Measurements from ENCODE around the gene ADPRH.
"Not testable (repeated sequence)": the region's sequence is repeated elsewhere in the genome, so short reads cannot be mapped to it uniquely, and the experiment has no call there.

ADPRH gene

DNA sequence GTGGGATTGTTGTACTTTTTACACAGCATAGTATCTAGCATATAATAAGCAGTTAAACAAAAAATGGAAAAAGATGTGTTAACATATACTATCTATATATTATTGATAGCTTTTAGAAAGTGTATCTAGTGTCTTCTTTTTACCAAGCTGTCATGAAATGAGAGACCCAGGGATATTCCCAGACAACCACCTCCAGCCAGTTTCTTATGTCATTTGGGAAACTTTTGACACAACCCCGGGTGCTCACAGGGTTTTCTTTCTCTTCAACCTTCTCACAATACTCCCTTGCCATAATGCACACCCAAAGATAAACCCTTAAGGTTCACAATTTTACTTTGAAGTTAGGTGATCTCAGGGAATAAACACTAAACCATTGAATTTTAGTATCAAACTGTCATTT, 13.6 kb downstream of the ADPRH start:
- no peak for DNase-seq
- in situ Hi-C loops (cut with MboI; ENCODE audit: low pct_unique_long_range_greater_than_20kb, low sequenced_read_pairs): no loop called here

DNA sequence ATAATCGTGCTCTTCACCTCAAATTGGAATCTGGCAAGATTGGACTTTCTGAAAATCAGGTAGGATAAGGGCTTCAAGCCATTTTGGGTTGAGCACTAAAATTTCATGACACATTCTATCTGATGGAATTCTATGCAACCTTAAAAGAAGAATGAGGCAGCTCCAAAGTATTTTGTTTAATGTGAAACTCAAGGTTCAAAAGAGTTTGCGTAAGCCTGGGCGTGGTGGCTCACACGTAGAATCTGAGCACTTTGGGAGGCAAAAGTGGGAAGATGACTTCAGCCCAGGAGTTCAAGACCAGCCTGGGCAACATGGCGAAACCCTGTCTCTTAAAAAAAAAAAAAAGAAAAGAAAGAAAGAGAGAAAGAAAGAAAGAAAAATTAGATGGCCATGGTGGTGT, 14.8 kb downstream of the ADPRH start:
- no peak for DNase-seq
- in situ Hi-C loops (cut with MboI; ENCODE audit: low pct_unique_long_range_greater_than_20kb, low sequenced_read_pairs): no loop called here

DNA sequence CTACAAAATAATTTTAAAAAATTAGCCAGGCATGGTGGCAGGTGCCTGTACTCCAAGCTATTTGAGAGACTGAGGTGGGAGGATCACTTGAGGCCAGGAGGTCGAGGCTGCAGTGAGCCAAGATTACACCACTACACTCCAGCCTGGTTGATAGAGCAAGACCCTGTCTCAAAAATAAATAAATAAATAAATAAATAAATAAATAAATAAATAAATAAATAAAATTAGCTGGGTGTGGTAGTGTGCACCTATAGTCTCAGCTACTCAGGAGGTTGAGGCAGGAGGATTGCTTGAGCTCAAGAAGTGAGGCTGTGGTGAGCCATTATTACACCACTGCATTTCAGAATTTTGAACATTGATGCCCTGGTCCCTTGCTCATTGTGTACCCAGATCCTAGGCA, 15.6 kb downstream of the ADPRH start:
- in situ Hi-C loops (cut with MboI; ENCODE audit: low pct_unique_long_range_greater_than_20kb, low sequenced_read_pairs); DNase-seq: not testable (repeated sequence)

DNA sequence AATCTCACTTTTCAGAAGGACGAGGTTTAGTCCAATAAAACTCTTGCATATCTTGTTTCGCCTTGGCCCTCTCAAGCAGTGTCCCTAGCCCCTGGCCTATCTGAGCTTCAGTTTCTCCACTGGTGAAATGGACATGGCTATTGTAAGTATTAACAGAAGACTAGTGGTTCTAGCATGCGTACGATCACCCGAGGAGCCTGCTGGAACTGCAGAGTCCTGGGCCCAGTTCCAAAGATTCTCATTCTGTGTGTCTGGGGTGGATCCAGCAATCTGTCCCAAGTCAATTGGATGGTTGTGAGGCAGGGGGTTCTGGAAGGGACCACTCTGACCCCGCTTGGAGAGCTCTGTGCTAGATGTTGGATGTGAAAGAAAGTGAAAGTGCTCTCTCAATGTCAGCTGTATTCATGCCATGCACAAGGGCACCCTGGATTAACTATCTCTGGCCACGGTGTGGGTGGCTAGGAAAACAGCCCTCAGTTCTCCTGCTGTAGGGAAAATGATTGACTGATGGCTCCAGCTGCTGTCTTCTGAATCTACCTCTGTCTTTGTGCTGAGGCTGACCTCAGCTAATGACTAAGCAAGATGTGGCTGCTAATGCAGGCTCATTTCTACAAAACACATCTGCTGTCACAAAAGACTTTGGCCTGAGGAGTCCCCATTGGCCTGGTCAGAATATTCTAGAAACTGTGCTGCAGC, 16.5 kb downstream of the ADPRH start:
- in situ Hi-C loops (cut with MboI; ENCODE audit: low pct_unique_long_range_greater_than_20kb, low sequenced_read_pairs): no loop called here
- DNase-seq: no peak

DNA sequence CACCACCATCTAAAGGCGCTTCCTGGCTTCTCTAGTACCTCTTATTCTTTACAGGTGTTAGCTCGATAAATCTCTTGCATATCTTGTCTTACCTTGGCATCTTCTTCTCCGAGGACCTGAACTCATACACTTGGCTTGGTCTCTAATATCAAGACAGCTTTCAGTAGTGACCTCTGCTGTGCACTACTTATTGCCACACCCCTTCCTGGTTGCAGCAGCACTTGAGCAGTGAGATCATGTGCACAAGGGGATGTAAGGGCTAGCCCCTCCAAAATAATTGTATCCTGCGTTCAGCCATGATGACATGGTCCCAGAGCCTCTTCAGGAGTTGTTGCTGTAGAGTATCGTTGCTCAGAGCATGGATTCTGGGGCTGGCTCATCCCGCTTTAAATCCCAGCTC, 17.1 kb downstream of the ADPRH start:
- in situ Hi-C loops (cut with MboI; ENCODE audit: low pct_unique_long_range_greater_than_20kb, low sequenced_read_pairs): no loop called here
- DNase-seq: no peak

DNA sequence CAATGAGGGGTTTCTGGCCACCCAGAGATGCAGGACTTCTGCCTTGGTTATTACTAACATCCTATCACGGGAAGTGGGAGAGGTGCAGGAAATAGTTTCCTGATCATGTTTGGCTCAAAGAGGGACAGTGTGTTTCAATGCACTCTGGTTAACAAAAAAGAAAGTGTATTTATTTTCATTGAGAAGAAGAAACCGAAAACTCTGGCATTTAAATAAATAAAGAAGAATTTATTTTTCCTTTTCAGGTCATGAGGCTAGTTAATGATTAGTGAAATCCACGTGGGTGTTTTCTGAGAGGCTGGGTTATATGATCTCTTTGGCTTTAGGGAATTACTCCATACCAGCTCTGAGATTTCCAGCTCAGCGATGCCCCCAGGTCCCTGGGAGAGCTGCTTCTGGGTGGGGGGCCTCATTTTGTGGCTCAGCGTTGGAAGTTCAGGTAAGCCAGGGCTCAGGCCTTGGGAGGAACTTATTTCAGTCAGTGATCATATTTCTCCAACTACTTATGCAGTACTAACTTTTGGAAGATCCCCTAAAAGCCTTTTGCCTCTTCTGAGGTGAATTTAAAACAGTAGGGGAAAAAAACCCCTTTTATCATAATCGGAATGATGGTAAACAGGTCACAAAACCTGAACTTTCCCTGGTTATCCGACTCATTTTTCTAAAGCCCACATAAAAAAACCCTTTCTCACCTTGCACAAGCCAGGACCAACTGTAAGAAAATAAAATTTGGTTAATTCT, 18.4 kb downstream of the ADPRH start, which contains the start of gene PLA1A:
TSS of gene PLA1A (plus strand) at position 338 of the 741 bp plus-strand sequence. CDS start at position 367, 29 bp downstream.
- in situ Hi-C loops (cut with MboI; ENCODE audit: low pct_unique_long_range_greater_than_20kb, low sequenced_read_pairs): no loop called here
- DNase-seq: no peak

DNA sequence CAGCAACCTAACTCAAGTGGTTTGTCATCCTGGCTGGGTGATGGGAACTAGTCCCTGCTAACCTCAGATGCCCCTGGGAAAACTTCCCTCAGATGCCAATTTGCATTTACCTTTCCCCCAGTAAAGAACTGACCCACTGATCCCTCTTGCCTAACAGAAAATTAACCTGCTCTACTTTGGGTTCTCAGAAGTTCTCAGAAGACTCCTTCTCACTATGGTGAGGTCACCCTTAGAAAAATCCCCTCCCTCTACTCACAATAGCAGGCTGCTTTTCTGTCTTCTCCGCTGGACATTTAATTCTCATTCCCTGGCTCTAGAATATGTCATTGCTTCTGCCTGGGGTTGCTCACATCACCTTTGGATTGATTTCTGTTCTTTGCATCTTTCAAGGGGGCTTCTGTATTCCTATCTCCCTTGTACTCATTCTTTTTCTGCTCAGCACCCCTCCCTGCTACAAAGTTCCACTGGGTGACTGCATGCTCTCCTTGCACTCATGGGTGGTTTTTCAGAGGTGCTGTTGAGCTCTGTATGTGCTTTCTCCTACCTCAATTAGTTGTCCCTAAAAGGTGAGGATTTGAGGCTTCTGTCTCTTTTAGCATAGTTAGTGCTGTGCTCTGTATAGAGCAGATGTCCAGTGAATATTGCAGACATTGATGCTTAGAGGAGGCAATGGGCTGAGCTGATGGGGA, 19.3 kb downstream of the ADPRH start:
- no peak for DNase-seq
- in situ Hi-C loops (cut with MboI; ENCODE audit: low pct_unique_long_range_greater_than_20kb, low sequenced_read_pairs): no loop called here

DNA sequence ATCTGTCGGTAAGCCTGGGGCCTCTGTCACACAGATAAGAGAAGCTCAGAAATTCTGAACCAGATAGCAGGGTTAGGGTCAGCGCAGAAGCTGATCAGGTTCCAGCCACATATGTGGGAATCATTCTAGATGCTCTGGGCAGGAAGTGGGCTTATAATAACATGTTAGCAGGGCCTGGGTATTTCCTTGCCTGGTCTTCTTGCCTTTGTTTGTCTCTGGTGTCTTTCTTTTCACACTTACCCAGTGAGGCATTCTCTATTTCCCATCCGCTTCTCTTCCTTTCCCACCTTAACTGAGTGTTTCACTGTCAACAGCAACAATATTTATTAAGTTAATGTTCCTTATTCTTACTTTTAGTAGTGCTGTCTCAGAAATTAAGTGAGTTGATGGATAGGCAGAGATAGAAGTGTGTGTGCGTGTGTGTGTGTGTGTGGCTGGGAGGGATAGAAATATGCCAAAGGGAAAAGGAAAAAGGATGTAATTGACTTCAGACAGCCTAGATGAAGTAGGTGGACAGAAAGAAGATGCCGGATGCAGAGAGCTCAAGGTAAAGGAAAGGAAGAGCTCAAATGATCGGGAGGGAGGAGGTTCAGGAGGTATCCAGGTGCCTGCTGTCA, 20.4 kb downstream of the ADPRH start:
- DNase-seq: no peak
- in situ Hi-C loops (cut with MboI; ENCODE audit: low pct_unique_long_range_greater_than_20kb, low sequenced_read_pairs): no loop called here

DNA sequence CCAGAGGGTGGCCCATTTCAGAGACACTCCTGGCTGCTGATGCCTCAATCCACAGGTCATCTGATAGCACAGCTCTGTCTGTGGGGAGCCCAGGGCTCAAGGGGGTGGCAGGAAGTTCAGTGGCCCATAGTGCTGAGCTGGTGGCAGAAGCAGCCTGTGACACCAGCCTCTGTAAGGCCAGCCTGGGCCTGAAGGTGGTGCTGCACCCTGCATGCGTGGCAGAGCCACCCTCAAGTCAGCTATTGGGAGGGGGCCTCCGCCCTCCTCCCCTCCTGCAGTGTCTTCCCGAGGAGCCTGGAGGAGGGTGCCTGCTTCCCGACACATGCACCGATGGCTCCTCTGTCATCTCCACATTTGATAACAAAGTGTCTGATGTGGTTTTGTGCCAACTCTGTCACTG, 21.4 kb downstream of the ADPRH start:
- DNase-seq: peak; percentile 54
- in situ Hi-C loops (cut with MboI; ENCODE audit: low pct_unique_long_range_greater_than_20kb, low sequenced_read_pairs): no loop called here

DNA sequence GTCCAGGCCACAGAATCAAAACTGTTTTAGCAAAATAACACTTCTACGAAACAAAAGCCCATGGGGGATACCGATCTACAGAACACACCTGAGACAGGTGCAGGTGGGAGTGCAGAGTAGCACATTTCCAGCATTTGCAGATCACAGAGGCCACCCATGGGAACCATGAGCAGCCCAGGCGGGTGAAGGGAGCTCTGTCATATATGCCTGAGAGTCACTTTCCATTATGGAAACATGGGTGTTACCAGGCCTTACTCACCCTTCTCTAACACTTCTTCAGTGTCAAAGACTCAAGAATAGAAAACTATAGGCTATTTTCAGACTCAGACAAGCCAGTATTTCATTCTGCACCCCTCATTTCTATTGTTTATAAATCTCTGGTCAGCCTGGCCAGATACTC, 21.9 kb downstream of the ADPRH start:
- in situ Hi-C loops (cut with MboI; ENCODE audit: low pct_unique_long_range_greater_than_20kb, low sequenced_read_pairs): no loop called here
- no peak for DNase-seq

DNA sequence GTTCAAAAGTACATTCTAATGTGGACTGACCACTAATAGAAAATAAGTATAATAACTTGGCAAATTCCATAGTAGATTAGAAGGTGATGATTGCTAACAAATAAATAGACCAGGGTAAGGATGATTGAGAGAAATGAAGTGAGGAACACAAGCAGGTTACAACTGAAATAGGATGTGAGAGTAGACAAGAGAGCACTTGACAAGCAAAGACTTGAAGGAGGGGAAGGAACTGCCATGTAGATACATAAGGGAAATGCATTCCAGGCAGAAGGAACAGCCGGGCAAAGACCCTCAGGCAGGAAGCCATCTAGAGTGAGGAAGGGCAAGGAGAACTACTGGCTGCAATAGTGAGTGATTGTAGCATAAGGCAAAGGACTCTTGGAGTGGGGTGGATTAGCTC, 23.4 kb downstream of the ADPRH start:
- in situ Hi-C loops (cut with MboI; ENCODE audit: low pct_unique_long_range_greater_than_20kb, low sequenced_read_pairs): no loop called here
- DNase-seq: no peak

DNA sequence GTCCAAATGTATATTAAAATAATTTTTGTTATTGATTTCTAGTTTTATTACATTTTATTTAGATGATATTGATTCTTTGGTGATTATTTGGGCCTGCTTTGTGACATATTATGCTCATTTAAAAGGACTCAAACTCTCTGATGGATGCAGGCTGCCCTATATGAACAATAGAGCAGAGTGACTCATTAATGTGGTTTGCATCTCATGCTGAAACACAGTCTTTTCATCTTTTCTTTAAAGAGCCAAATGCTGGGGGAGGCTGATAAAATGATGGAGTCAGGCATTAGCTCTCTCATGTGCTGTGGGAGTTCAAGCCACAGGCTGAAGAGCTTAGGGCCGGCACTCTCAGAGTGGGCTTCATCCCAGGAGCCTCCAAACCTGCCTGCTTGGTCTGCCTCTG, 25.6 kb downstream of the ADPRH start:
- in situ Hi-C loops (cut with MboI; ENCODE audit: low pct_unique_long_range_greater_than_20kb, low sequenced_read_pairs): no loop called here
- DNase-seq: no peak

DNA sequence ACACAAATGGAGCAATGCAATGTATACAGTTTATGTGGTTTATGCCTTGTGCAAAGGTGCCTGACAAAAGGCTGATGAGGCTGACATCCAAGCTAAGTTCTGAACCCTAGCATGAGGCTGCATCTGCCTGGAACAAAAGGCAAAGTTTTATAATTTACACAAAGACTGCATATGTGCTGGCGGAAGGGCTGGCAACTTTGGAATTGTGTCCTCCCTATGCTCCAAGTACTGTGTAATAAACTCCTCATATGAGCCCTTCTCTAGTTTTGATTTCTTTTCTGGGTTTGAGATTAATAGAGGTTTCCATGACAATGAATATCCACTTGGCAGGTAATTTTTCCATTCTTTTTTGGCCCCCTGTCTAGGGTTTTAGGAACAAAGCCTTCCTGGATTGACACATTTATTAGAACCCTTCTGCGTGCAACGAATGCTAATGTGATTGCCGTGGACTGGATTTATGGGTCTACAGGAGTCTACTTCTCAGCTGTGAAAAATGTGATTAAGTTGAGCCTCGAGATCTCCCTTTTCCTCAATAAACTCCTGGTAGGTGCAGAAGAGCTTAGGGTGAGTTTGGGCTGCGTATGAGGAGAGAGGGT, 29.2 kb downstream of the ADPRH start:
- in situ Hi-C loops (cut with MboI; ENCODE audit: low pct_unique_long_range_greater_than_20kb, low sequenced_read_pairs): no loop called here
- DNase-seq: no peak

DNA sequence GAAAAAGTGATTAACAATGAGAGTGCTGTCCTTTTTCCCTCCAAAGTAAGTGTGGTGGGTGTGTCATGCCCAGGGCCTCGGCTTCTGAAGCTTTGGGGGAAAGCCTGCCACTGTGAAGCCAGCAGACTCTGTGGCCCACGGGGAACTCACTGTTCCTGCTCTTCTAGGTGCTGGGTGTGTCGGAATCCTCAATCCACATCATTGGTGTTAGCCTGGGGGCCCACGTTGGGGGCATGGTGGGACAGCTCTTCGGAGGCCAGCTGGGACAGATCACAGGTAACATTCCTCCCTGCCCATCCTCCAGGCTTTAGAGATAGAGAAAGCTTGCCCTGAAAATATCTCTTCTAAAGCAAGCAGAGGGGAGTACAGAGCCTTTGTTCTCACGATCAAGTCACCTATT, 30.0 kb downstream of the ADPRH start:
- in situ Hi-C loops (cut with MboI; ENCODE audit: low pct_unique_long_range_greater_than_20kb, low sequenced_read_pairs): no loop called here
- DNase-seq: no peak

DNA sequence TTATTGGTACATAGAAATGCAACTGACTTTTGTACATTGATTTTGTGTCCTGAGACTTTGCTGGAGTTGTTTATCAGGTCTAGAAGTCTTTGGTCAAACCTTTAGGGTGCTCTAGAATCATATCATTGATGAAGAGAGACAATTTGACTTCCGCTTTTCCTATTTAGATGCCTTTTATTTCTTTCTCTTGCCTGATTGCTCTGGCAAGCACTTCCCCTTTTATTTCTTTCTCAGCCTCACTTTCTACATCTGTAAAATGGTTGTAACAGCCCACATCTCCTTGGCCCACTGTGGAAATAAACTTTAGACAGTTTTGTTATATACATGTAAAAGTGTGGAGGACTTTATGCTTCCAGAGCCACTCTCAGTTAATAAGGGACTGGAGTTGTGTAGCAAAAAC, 32.4 kb downstream of the ADPRH start:
- in situ Hi-C loops (cut with MboI; ENCODE audit: low pct_unique_long_range_greater_than_20kb, low sequenced_read_pairs): no loop called here
- no peak for DNase-seq

DNA sequence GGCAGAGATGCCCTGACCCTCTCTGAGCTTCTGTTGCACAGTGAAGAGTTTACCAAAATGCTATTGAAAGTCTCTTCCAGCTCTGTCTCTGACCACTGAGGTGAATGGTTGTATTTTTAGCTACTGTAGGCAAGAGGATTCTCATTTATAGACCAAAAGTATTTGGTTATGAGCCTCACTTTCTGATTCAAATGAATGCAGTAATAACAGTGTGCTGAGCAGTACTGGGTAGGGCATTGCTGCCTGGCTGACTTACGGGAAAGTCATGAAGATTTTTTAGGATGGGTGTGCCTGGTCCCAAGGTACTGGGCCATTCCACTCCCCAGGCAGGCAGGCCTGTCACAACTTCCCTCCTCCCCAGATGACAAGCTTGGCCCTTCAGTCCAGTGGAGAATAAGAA, 33.9 kb downstream of the ADPRH start:
- in situ Hi-C loops (cut with MboI; ENCODE audit: low pct_unique_long_range_greater_than_20kb, low sequenced_read_pairs): no loop called here

DNA sequence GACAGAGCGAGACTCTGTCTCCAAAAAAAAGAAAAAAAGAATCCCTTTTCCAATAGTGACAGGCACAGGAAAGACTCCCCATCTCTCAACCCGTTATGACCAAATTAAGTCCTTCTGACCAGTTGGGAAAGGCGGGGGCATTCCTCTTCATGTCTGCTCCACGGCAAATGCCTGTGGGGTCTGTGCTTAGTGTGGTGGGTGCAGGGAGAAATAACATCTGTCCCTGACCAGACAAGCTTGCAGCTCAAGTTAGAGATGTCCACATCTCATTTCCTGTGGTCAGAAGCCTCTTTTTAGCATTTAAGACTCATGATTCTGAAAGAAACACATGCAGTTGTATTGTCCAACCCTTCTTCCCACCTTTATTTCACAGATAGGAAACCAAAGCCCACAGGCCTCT, 34.6 kb downstream of the ADPRH start:
- in situ Hi-C loops (cut with MboI; ENCODE audit: low pct_unique_long_range_greater_than_20kb, low sequenced_read_pairs): no loop called here
- DNase-seq: no peak

More for the DNA sequence above, 33.9 kb downstream of the ADPRH start:
- no peak for DNase-seq

DNA sequence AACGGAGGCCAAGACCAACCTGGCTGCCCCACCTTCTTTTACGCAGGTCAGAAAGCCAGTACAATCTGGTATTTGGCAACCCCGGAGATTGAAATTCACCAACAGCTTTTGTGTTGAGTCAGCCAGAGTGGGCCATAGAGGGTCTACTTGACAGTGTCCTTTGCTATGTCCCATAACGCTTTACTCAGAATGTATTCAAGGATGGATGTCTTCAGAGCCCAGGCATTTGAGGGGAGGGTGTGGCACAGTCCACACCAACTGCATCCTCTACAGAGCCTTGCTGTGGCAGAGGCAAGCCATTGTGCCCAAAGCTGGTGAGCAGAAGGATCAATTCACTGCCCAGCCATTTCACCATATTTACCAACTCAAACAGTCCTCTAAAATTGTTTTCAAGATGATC, 36.8 kb downstream of the ADPRH start:
- DNase-seq: no peak
- in situ Hi-C loops (cut with MboI; ENCODE audit: low pct_unique_long_range_greater_than_20kb, low sequenced_read_pairs): no loop called here

DNA sequence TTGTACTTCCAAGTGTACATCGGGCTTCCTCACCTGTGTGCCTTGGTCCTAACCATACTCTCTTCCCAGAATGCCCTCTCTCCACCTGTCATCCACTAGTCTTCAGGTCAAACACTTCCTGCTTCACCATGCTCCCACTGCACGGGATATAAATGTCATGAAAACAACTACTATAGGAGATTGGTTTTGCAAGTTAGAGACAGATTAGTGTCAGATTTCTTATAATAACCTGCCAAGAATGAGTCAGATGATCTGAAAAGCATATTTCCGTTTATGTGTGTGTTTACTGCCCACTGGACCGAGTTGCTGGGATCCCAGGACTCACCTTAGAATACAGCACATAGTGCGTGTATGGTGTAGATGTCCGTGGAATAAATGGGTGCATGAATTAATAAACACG, 39.8 kb downstream of the ADPRH start:
- in situ Hi-C loops (cut with MboI; ENCODE audit: low pct_unique_long_range_greater_than_20kb, low sequenced_read_pairs): no loop called here

DNA sequence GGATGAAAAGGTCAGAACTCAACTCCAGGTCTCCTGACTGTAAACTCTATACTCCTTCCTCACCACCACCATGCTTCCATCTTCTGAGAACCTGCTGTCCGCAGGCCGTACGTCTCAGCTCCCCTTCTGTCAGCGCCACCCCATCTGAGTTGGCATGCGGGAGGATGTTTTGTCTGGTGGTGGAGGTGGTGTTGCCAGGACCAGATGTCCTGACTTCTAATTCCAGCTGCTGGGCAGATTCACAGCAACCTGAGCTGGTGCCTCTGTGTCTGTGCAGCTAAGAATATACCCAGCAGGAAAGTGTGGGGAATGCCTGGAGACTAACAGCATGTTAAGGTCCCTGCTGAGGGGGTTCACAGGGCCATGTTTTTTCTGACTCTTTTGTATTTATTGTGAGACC, 41.6 kb downstream of the ADPRH start:
- in situ Hi-C loops (cut with MboI; ENCODE audit: low pct_unique_long_range_greater_than_20kb, low sequenced_read_pairs): no loop called here
- no peak for DNase-seq

More for the DNA sequence above, 39.8 kb downstream of the ADPRH start:
- DNase-seq: no peak
